Measurements from ENCODE around the gene NCAM1.

The NCAM1 gene

DNA sequence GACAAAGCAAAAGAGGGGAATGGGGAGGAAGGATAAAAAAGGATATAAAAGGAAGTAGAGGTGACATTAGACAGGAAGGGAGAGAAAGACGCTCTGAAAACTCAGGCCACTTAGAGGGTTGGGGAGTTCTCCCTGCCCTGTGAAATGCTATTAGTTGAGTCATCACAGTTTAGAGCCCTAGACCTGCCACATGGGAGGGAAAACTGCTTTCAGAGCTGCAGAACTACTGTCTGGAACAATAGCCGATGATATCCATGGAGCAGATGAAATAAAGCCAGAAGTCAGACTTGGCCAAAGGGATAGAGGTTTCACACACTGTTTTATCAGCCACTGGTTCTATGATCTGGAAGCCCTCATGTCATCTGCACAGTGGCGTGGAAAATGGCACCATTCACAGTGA is 157.9 kb downstream of the NCAM1 start:
- H3K27ac ChIP-seq, result no peak overlapping the region
- TF ChIP-seq, protein P1, sequence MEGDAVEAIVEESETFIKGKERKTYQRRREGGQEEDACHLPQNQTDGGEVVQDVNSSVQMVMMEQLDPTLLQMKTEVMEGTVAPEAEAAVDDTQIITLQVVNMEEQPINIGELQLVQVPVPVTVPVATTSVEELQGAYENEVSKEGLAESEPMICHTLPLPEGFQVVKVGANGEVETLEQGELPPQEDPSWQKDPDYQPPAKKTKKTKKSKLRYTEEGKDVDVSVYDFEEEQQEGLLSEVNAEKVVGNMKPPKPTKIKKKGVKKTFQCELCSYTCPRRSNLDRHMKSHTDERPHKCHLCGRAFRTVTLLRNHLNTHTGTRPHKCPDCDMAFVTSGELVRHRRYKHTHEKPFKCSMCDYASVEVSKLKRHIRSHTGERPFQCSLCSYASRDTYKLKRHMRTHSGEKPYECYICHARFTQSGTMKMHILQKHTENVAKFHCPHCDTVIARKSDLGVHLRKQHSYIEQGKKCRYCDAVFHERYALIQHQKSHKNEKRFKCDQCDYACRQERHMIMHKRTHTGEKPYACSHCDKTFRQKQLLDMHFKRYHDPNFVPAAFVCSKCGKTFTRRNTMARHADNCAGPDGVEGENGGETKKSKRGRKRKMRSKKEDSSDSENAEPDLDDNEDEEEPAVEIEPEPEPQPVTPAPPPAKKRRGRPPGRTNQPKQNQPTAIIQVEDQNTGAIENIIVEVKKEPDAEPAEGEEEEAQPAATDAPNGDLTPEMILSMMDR (conservative IDR thresholded peaks at IDR 0.05), result no peak

DNA sequence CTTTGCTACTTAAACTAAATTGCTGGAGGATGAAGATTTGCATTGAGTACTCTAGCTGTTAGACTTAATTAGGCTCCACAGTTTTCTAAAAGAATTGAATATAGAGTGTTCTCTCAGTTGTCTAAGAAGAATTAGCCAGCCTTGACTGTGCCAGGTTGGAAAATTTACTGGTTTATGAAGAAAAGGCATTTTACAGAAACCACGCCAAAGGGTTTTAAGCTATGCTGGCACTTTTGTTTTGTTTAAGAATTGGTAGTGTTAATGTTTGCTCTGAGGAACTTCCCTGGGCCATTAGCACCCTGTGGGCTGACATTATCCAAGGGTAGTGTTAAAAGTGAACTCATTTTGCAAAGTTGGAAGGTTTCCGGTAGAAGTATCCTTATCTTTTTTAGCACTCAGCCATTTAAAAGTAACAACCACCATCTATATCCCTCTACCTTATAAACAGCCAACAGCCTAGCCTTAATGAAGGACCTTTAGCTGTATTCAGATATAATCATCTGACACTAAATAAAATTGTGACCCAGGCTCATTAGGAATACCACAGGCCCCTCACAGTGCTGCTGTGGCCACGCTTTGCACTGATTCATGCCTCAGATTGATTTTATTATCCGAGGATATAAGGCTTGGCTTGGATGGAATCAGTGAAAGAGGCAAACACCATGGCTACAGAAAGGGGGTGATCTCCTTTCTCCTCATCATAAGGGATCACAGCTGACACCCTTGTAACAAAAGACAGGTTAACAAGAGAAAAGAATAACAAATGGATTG is 158.9 kb downstream of the NCAM1 start:
- H3K27ac ChIP-seq, result no peak overlapping the region
- TF ChIP-seq, protein P1 (conservative IDR thresholded peaks at IDR 0.05), result no peak

DNA sequence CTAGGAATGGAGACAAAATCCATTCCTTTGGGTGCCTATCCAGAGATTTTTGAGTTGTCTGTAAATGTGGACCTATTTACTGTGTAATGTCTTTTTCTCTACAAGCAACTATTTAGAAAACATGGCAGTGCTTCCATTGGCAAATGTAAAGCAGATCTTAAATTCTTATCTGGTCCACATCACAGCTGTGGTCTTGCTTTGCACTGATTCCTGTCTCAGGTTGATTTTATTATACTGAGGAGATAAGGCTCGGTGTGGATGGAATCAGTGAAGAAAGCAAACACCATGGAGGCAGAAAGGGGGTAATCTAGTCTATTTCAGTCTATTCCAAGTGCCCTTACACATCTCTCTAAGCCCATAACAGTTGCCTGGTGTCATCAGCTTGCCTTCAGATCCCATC is 160.5 kb downstream of the NCAM1 start:
- no peak overlapping the region for H3K27ac ChIP-seq
- TF ChIP-seq, protein P1 (conservative IDR thresholded peaks at IDR 0.05), result no peak

DNA sequence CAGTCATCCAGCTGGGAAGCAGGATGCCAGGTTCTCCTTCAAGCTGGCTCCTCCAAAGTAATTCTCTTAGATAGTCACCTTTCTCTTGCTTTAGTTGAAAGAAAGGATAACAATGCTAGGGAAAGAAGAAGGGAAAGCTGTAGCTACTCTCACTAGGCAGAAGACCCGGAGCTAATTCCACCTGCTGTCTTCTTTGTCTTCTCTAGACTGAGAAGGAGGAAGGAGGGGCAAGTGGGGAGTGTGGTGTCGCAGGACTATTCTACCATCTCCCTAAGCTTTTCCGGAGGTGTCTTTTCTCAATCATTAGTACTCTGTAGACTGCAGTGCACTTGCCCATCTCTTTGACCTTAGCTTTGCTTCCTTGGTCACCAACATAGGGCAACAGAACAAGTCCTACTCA is 162.8 kb downstream of the NCAM1 start:
- no peak overlapping the region for H3K27ac ChIP-seq
- TF ChIP-seq, protein P1 (conservative IDR thresholded peaks at IDR 0.05), result no peak

DNA sequence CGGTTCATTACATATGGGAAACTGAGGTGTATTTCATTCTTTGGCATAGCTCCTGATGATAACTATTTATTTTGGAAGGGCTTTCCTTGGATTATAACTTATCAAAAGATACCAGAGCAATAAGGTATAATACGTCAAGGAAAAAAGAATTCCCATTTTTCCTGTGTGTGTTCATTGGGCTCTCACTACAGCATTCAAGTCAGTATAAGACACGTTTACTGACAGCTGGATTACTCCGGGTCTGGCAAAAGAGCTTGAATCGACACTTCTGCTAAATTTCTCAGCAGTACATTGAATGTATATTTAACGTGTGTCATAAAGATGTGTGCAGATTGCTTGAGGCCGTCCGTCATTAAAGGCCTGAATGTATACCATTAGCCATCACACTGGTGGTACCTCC is 163.4 kb downstream of the NCAM1 start:
- TF ChIP-seq, protein P1 (conservative IDR thresholded peaks at IDR 0.05), result no peak
- H3K27ac ChIP-seq, result no peak overlapping the region

DNA sequence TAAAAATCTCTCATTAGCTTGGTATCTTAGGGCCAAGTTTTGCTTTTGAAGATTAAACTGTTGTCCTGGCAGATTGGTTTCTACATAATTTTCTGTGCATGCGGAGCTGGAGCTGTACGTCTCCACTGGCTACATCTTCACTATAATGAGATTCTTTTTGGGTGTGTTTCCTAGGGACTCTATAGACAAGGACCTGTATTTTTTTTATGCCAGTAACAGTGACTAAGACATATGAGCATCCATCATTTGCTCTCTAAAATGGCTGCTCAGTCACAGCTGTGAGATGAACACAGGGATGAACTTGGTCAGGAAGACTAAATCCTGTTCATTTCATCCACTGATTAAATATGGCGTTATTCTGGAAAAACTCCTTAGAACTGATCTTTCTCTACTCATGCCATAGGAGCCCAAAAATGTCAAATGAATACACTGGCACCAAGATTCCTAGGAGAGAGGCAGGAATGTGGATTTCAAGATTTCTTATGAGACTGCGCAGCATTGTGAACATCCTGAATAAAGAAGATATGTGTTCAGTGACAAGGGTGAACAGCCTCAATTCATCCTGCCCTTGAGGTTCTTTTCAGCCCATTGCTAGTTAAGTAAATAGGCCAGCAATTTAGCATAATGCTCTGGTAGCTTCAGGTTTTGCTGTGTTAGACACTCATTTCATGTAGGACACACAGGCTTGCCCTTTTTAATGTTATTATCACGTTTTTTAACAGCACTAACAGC is 168.2 kb downstream of the NCAM1 start:
- TF ChIP-seq, protein P1 (conservative IDR thresholded peaks at IDR 0.05), result no peak
- no peak overlapping the region for H3K27ac ChIP-seq

DNA sequence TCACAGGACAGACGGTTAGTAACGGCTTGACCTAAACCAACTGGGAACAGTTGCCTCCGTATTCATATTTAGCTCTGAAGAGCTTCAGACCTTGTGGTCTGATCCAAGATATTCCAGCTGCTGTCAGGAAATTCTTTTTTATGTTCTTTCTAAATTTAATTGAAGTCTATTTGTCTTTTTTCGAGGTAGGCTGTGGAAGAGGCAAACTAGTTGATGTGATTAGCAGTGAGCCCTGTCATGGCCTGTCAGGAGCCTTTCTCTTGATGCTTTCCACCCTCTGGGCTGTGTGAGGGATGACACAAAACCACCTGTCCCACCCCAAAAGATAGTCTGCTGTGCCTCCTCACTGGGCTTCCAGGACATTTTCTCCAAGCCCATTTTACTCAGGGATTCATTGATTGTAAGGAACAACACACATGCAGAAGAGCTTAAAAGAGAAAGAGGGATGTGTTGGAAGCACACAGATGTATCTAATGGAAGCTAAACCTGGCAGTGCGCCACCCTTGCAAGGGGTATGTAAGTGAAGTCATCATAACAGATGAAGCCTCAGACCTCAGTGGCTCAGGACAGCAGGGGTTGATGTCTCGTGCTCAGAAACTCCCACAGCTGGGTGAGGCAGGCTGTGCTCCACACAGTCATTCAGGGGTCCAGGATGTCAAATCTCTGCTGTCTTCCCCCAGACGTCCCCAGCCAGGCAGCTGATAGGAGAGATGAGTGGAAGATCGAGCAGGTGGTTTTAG is 170.0 kb downstream of the NCAM1 start:
- TF ChIP-seq, protein P1 (conservative IDR thresholded peaks at IDR 0.05), result no peak
- H3K27ac ChIP-seq, result no peak overlapping the region

Measured in VCaP (cell line).